DOHH2 (cell line): Measurements from ENCODE around the gene PER1.

Experiments used
- EZH2phosphoT487 ChIP-seq: fragments of 200-600 bp; sonication (generic); IDR thresholded peaks from 2 replicates; pipeline ENCODE4 v1.6.1; 2017; ENCODE audit warnings: borderline replicate concordance, mild to moderate bottlenecking, antibody characterized with exemption, low read length, moderate library complexity, mixed read lengths
- TF ChIP-seq, protein P1 (sequence below): fragments of 200-600 bp; sonication (generic); IDR thresholded peaks from one replicate; pipeline ENCODE4 v1.5.1; 2014; ENCODE audit warnings: antibody characterized with exemption, mild to moderate bottlenecking, low read depth, low read length; ENCODE audit not compliant: poor library complexity, severe bottlenecking

DNA sequence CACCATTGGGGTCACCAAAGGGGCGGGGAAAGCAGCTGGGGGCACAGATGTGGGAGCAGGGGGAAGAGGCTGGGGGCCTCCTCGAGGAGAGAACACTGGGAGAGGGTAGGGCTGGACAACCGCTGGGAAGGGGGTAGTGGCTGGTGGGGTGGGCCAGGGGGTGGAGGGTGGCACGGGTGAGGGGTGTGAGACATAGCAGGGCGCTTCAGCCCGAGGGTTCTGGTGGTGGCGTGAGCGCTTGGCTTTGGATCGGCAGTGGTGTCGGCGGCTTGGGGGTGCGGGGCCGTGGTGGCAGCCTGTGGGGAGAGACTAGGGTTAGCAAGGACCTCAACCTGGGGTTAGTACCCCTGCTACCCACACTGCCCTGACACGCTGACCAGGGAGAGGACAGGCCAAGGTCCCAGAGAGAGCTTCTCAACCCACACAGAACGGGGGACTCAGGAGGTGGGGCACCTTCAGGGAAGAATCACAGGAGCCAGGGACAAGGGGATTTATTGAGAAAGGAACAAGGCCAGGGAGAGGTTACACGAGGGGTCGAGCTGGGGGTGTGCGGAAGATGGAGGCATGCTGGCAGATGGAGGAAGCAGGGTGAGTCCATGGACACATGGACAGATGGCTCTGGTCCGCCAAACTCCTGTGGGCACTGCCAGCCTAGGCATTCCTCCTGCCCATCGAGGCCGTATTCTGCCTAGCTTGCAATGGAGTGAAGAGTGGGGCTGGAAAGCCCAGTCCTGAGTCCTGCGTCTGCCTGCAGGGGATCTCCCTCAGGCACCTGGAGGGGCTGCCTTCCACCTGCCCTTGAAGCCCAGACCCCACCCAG is 8.4 kb downstream of the PER1 start:
- TF ChIP-seq, protein P1, sequence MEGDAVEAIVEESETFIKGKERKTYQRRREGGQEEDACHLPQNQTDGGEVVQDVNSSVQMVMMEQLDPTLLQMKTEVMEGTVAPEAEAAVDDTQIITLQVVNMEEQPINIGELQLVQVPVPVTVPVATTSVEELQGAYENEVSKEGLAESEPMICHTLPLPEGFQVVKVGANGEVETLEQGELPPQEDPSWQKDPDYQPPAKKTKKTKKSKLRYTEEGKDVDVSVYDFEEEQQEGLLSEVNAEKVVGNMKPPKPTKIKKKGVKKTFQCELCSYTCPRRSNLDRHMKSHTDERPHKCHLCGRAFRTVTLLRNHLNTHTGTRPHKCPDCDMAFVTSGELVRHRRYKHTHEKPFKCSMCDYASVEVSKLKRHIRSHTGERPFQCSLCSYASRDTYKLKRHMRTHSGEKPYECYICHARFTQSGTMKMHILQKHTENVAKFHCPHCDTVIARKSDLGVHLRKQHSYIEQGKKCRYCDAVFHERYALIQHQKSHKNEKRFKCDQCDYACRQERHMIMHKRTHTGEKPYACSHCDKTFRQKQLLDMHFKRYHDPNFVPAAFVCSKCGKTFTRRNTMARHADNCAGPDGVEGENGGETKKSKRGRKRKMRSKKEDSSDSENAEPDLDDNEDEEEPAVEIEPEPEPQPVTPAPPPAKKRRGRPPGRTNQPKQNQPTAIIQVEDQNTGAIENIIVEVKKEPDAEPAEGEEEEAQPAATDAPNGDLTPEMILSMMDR: no peak
- no peak for TF ChIP-seq EZH2phosphoT487
